ENCODE results near the gene NFIA. TPM values are rescaled to one million over a fixed set of nuclear protein-coding genes. Genes with fewer than 3 reads are reported as not detected.

Gene NFIA
- total and polyA plus RNA-seq, 12 donors, result 11.2 to 117 (median 92.5) TPM

DNA sequence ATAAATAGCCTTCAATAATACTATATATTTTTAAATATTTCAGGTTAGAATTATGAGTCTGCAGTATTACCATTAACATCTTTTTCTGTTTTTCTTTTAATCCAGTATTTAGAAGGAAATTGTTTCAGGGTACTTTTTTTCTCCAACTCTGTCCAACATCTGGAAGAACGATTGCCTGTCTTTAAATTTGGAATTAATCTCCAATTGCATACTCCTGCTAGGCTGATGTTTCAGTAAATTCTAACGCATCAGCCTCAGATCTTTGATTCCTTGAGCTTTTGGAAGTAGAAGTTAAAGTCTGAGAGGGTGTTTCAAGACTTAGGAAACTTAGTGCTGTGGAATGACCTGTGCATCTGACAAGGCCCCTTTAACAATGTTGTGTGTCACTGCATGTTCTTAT lies 20.3 kb downstream of the NFIA start:
- no peaks in the 10 kb centered on the region for H3K27me3 ChIP-seq
- H3K27ac ChIP-seq, result peak overlapping the region in 8 of 10 donors; percentile 36 to 84 (median 66)
- intact Hi-C loops (cut with DNase I), result loop anchor here in 1 of 10 donors (5.0 kb wide), 1 partner anchor 80 kb away; no protein-coding TSS in a partner anchor
- H3K4me3 ChIP-seq, result peak overlapping the region in 2 of 10 donors; percentile 40 to 42
- DNase-seq (no peak), ATAC-seq (peak in 3 of 8 donors; percentile 7 to 31 (median 19))
- peaks cover 0 to 6% (median 4%) of the 10 kb centered on the region in 11 donors for H3K9me3 ChIP-seq
- WGBS, 2 donors, result 27 to 36% methylated on average over 2 of the region's 2 CpGs
- peaks cover 8 to 84% (median 71%) of the 10 kb centered on the region in 9 donors for H3K4me1 ChIP-seq
- TF ChIP-seq, protein P1, sequence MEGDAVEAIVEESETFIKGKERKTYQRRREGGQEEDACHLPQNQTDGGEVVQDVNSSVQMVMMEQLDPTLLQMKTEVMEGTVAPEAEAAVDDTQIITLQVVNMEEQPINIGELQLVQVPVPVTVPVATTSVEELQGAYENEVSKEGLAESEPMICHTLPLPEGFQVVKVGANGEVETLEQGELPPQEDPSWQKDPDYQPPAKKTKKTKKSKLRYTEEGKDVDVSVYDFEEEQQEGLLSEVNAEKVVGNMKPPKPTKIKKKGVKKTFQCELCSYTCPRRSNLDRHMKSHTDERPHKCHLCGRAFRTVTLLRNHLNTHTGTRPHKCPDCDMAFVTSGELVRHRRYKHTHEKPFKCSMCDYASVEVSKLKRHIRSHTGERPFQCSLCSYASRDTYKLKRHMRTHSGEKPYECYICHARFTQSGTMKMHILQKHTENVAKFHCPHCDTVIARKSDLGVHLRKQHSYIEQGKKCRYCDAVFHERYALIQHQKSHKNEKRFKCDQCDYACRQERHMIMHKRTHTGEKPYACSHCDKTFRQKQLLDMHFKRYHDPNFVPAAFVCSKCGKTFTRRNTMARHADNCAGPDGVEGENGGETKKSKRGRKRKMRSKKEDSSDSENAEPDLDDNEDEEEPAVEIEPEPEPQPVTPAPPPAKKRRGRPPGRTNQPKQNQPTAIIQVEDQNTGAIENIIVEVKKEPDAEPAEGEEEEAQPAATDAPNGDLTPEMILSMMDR (IDR thresholded peaks at IDR 0.05), result no peak
- no peaks in the 10 kb centered on the region for H3K36me3 ChIP-seq

DNA sequence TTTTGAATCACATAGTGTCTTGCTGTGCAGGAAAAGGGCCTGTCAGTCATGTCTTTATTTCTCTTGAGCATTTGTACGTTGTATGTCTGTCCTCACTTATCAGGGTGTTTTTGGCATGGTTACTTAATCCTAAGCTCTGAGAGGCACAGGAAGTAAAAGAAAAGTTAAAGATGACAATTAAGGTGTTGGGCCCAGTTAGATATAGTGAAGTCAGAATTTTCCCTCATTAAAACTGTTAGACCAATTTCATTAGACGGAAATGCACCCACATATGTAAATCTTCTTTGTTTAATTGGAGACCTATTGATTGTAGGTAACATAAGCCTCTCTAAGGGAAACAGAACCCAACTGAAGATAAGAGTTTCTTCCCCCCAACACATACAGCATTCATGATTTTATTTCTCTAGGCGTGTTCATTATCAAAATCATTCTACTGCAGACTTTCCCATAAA lies 21.9 kb downstream of the NFIA start:
- Histone ChIP-seq H3K27ac (peak overlapping the region in 5 of 10 donors; percentile 23 to 82 (median 38)), H3K4me1 (peaks cover 8 to 74% (median 56%) of the 10 kb centered on the region in 9 donors)

DNA sequence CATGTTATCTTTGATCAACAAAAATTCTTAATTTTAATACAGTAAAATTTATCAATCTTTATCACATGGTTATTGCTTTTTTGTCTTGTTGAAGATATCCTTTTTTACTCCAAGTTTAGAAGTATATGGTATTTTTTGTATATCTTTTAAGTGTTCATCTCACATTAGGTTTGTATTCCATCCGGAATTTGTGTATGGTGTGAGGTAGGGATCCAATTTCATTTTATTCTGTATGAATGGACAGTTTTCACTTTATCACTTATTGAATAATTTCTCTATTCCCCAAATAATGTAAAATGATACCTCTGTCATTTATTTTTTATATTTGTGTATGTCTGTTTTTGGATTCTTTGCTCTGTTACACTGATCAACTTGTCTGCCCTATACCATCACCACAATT lies 25.3 kb downstream of the NFIA start:
- DNase-seq (no peak), ATAC-seq (no peak)
- peaks cover 11 to 76% (median 63%) of the 10 kb centered on the region in 9 donors for H3K4me1 ChIP-seq
- H3K4me3 ChIP-seq, result no peak overlapping the region
- intact Hi-C loops (cut with DNase I), result no loop called here
- no peak overlapping the region for H3K27ac ChIP-seq
- WGBS, 2 donors, result 95 to 97% methylated on average over 1 of the region's 1 CpG
- H3K9me3 ChIP-seq, result peaks cover 0 to 16% (median 11%) of the 10 kb centered on the region in 11 donors
- no peaks in the 10 kb centered on the region for H3K27me3 ChIP-seq
- no peaks in the 10 kb centered on the region for H3K36me3 ChIP-seq
- TF ChIP-seq, protein P1 (IDR thresholded peaks at IDR 0.05), result no peak

More for the DNA sequence above, 21.9 kb downstream of the NFIA start:
- ATAC-seq (peak in 1 of 8 donors; percentile 25), DNase-seq (no peak)
- Histone ChIP-seq H3K36me3 (no peaks in the 10 kb centered on the region), H3K4me3 (no peak overlapping the region), H3K9me3 (peaks cover 0 to 16% (median 11%) of the 10 kb centered on the region in 11 donors), H3K27me3 (no peaks in the 10 kb centered on the region)
- WGBS, 2 donors, result 36 to 38% methylated on average over 3 of the region's 3 CpGs
- intact Hi-C loops (cut with DNase I), result loop anchor here in 1 of 10 donors (5.0 kb wide), 1 partner anchor 78 kb away; no protein-coding TSS in a partner anchor
- TF ChIP-seq, protein P1 (IDR thresholded peaks at IDR 0.05), result no peak

DNA sequence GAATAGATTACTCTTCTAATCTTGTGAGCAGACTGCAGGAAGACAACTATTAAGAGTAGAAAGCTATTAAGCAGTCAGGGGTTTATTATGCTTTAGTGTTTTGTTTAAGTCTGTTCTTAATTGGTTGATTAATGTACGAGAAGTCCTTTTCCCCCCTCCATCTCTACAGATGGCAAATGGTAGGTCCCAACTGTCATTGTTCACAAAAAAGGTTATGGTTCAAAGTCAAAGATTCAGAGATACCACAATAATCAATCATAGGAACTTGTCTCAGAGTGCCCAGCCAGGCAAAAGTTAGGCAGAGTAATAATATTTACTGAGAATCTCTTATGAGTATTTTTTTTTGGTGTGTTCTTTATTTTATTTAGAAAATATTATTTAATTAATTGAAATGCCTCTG lies 26.8 kb downstream of the NFIA start:
- Histone ChIP-seq H3K9me3 (peaks cover 0 to 16% (median 11%) of the 10 kb centered on the region in 11 donors), H3K27ac (no peak overlapping the region), H3K36me3 (no peaks in the 10 kb centered on the region), H3K4me1 (peaks cover 3 to 65% (median 47%) of the 10 kb centered on the region in 9 donors), H3K4me3 (no peak overlapping the region), H3K27me3 (no peaks in the 10 kb centered on the region)
- 64 to 71% methylated on average over 1 of the region's 1 CpG for WGBS, 2 donors
- ATAC-seq, result no peak
- intact Hi-C loops (cut with DNase I), result no loop called here
- TF ChIP-seq, protein P1 (IDR thresholded peaks at IDR 0.05), result no peak
- DNase-seq, result no peak
